LHCN-M2 (cell line): ENCODE results near the gene SIGLEC12. TPM values are rescaled to one million over a fixed set of nuclear protein-coding genes. Genes with fewer than 3 reads are reported as not detected.
"Not testable (repeated sequence)": the region's sequence is repeated elsewhere in the genome, so short reads cannot be mapped to it uniquely, and the experiment has no call there.

Source experiments
- DNase-seq: peaks from one replicate; pipeline ENCODE4 v3.0.0-alpha.2; 2012; ENCODE audit warnings: low read depth
- total RNA-seq: library from RNA; depleted of rRNA; stranded (reverse); fragments of >200 nt; gene quantifications from 2 replicates; pipeline ENCODE4 v1.2.3, GENCODE V29; 2014; rRNA removed

Gene SIGLEC12
- total RNA-seq, 1 experiment from 2014 or later: not detected

DNA sequence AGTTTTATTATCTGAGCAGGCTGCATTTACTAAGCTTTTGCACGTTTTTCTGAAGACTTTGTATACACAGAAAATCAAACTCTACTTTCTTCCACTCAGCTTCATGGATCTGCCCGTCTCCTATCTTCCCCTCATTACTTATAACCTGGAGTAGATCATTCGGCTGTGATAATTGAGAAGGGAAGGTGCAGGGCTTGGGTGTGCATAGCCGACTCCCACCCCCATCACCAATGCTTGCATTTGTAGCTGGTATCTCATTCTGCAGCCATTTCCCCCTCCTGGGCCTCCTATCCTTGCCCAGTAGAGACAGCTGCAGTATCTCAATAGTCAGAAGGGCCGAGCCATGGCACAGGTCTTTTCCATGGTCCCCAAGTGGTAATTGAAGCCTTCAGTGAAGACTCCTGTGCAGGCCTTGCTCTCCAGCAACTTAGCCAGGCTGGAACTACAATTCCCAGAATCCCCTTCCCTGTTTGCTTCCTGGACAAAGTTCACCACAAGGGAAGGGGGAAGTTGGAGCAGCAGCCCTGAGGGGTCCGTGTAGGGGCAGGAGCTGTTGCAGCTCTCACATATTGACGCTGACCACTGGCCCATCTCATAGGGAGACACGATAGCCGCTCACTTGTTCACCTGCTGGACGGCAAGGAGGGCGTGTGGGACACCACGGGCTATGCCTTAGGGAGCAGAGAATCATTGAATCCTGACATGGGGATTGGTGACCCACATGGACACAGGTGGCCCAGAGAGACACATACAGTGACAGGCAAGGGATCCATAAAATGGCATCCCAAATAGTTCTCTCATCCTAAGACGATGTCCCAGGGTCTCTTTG is 41.2 kb downstream of the SIGLEC12 start:
- peak; percentile 11 for DNase-seq

DNA sequence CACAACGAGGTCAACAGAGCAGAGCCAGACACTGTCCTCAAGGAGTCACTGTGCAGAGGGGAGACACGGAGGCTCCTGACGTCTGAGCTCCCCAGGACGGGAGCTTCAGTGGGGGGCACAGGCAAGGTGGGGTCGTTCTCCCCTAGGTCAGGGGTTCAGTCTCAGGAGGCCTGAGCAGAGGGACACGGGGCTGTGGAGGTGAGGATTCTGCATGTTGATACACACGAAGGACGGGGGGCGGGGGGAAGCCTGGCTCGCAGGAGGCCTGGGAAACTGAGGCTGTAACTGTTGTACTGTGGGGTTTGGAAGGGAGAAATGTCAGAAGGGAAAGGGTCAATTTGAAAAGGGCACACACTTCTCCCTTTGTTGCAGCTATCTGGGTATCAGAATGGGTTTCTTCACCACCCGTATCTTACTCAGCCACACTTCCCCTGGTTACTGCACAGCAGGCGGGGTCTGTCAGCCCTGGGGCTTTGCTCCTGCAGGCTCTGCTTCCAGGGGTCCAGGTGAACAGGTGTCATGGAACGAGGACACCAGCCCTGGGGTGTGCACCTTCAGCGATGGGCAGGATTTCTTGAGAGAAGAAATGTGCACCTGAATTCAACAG is 42.6 kb downstream of the SIGLEC12 start:
- no peak for DNase-seq

DNA sequence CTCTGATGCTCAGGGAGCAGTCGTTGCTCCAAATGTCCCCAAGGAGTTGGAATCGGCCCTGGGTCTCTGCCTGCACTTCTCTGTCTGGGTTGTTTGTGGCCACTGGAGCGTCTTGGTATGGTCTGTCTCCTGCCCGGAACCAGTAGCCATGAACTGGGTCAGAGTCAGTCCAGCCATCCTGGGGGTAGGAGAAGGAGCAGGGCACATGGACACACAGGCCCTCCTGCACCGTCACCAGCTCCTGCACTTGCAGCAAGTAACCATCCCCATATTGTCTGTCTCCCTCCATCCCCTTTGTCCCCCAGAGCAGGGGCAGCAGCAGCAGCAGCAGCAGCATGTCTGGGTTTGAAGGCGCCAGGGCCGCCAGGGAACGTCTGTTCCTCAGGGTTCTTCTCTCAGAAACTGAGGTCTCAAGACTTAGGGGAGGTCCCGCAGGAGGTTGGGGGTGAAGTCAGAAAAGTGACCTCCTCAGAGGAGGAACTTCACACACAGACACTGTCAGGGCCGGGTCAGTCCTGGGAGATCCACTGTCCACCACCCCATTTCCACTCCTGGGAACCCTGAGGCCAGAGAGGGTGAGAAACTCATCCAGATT is 43.5 kb downstream of the SIGLEC12 start, which contains the start of gene SIGLEC8:
Gene SIGLEC8, minus strand, starts transcription at position 404 of the 595 bp plus-strand sequence. Its CDS starts 67 bp downstream, at position 337.
- no peak for DNase-seq

DNA sequence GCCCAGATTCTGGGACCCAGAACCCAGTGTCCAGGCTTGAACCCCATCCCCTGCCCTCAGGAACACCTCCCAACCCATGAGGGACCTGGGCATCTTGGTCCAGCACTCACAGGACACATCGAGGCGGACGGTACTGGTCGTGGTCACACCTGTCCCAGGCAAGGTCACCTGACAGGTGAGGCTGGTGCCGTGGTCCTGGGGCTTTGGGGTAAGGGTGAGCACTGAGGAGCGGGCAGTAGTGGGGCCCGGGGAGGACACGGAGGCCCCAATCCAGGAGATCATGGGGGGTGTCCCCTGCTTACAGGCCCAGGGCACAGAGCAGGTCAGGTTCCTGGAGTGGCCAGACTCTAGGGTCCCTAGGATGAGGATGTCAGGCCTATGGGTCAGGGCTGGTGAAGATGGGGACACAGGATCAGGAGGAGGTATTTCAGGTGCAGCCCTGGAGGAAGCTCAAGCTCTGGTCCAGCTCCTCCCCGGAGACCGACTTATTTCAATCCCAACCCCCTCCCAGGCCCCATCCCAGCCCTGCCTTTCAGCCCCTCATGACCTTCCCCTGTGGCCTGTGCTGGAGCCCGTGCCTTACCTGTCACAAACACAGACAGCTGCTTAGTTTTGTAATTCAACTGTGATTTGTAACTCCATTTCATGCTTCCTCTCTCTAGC is 44.1 kb downstream of the SIGLEC12 start:
- DNase-seq: no peak

DNA sequence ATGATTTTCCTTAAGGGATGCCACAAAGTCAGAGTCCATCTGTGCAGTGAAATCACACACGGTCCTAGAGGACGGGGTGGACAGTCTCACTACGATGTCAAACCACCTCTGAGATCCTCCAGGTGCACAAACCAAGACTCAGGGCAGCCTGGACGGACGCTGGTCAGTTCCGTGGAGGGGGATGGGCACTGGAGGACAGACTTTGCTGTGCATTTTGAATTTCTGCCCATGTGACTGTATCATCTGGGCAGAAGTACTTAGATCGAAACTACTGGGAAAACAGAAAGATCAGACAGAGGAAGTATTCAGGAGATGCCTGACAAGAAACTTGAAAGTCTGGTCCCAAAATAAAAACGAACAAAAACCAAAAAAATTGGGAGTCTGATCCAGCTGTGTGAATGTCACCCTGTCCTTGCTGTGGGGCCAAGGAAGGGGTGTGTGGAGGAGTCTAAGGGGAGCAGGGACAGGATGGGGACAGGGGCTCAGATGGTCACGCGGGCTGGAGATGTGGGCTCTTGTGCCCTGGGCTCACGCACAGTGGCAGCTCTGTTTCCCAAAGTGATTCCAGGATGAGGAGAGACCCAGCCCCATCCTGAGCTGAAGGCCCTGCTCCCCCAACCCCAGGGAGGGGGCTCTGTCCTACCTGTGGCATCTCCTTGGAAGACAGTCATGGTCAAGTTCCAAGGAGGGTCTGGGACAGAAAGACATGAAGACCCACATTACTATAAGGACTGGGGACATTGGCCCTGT is 44.9 kb downstream of the SIGLEC12 start:
- no peak for DNase-seq

DNA sequence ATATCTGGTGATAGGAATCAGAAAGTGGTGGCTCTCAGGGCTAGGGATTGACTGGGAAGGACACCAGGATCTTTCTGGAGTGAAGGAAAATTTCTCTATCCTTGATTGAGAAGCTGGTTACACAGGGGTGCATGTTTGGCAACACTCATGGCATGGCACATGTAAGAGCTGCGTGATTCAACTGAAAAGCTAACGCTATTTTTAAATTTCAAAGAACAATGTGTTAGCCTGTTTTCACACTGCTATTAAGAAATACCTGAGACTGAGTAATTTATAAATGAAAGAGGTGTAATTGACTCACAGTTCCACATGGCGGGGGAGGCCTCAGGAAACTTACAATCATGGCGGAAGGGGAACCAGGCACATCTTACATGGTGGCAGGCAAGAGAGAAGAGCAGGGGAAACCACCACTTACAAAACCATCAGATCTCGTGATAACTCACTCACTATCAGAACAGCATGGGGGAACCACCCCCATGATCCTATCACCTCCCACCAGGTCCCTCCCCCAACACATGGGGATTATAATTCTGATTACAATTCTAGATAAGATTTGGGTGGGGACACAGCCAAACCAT is 50.8 kb downstream of the SIGLEC12 start:
- no peak for DNase-seq

DNA sequence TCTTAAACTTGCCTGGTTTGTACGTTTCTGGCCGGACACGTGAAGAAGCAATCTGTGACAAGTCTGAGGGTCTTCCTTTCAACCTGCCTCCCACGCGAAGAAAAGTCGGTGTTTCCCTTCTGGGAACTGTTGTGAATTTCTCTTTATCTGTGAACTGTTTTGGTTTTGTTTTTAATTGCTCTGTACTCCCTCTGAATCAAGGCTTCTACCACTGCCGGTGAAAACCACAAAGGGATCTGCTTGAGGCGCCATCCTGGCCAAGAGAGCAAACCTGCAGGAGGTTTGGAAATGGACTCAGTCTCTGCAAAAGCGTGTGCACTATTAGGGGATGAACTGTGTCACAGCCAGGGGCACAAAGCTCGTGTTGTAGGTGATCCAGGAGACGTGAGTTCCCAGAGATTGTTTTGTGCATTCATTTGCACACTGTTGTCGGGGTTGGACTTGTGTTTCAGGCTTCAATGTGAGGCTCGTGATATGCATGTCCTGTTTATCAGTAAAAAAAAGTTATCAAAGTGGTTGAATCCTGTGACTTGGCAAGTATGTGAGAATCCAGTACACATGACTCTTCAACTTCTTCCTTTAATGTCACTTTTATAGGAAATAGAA is 53.1 kb downstream of the SIGLEC12 start:
- DNase-seq: no peak

DNA sequence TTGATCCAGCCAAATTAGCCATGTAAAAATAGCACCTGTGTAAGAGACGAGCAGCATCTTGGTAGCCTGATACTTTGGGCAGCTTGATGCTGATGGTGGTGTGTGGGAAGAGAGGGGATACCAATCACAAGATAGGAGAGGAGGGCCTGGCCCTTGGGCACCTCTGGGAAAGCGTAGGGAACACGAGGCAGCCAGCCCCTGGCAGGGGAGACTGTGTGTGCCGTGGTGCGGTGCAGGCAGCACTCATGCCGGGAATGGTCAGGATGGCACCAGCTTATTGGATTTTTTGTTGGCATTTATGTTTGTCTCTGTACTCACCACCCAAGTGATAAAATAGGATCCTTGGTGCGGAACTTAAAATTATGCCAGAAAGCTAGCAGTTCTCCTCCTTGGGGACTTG is 53.6 kb downstream of the SIGLEC12 start:
- no peak for DNase-seq

DNA sequence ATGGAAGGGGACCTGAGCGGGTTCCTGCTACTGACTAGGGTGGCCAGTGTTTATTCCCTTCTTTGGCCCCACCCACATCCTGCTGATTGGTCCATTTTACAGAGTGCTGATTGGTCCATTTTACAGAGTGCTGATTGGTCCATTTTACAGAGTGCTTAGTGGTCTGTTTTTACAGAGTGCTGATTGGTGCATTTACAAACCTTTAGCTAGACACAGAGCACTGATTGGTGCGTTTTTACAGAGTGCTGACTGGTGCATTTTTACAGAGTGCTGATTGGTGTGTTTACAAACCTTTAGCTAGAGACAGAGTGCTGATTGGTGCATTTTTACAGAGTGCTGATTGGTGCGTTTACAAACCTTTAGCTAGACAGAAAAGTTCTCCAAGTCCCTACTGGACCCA is 54.1 kb downstream of the SIGLEC12 start:
- not testable (repeated sequence) for DNase-seq

DNA sequence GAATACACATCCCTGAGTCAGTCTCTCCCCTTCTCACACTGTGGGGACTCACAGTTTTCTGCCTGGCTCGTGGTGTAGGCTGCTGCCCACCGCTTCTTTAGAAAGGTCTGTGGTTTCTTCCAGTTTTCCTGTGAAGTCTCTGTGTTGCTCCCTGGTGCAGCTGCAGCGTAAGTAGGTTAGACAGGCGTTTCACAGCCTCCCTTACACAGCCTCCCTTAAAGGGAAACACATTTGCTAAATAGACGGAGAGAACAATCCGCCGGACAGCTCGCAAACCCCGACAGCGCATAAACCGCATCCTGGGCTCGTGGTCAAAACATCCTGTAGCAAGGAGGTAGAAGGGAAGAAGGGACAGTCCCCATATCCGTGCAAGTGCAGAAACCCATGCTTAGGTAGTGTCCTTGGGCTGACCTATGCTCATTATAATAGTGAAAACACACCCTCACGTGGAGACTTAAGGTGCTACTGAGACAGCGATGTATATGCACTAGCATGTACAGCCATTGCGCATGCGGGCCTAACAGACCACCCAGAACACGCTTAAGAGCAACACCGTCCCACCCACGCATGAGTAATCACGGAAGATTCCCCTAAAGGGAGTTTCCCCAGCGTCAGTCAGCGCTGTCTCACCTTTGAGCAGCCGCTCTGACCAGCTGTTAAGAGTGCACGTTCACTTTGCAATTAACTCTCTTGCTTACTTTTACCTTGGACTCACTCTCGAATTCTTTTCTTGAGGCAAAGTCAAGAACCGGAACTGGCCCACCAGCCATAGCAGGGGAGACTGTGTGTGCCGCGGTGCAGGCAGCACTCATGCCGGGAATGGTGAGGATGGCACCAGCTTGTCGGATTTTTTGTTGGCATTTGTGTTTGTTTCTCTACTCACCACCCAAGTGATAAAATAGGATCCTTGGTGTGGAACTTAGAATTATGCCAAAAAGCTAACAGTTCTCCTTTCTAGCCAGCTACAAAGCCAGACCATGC is 59.9 kb downstream of the SIGLEC12 start:
- DNase-seq: no peak

Other genes starting within 250 kb of the SIGLEC12 start
- gene IGLON5, start 190.2 kb downstream of the SIGLEC12 start, total RNA-seq: not detected in 2 replicates
- gene VSIG10L, start 159.7 kb downstream of the SIGLEC12 start, total RNA-seq: 0.77 and 1.2 TPM in 2 replicates
- 93.4 and 100 TPM in 2 replicates for gene ETFB, start 135.4 kb downstream of the SIGLEC12 start, total RNA-seq
- not detected in 2 replicates for gene CLDND2, start 132.8 kb downstream of the SIGLEC12 start, total RNA-seq
- gene NKG7, start 129.1 kb downstream of the SIGLEC12 start, total RNA-seq: not detected in 2 replicates
- gene LIM2, start 113.8 kb downstream of the SIGLEC12 start, total RNA-seq: not detected in 2 replicates
- gene C19orf84, start 111.2 kb downstream of the SIGLEC12 start, total RNA-seq: not detected in 2 replicates
- not detected in 2 replicates for gene SIGLEC10, start 84.2 kb downstream of the SIGLEC12 start, total RNA-seq
- gene SIGLEC8, start 43.3 kb downstream of the SIGLEC12 start, total RNA-seq: not detected in 2 replicates
- gene CEACAM18, start 23.3 kb downstream of the SIGLEC12 start, total RNA-seq: not detected in 2 replicates
- not detected in 2 replicates for gene SIGLEC6, start 29.9 kb upstream of the SIGLEC12 start, total RNA-seq
- gene ZNF175, start 69.5 kb upstream of the SIGLEC12 start, total RNA-seq: 2.9 and 4.0 TPM in 2 replicates
- gene SIGLEC5, start 128.6 kb upstream of the SIGLEC12 start, total RNA-seq: not detected in 2 replicates
- gene SIGLEC14, start 145.0 kb upstream of the SIGLEC12 start, total RNA-seq: not detected in 2 replicates
- 12.9 and 27.3 TPM in 2 replicates for gene SPACA6, start 191.5 kb upstream of the SIGLEC12 start, total RNA-seq
- gene HAS1, start 222.2 kb upstream of the SIGLEC12 start, total RNA-seq: 59.1 and 139 TPM in 2 replicates